Erythroblast (primary cell): ENCODE data around the gene FBXO11.

ENCODE experiments used
- GATA1 ChIP-seq: IDR thresholded peaks from 2 replicates; pipeline ENCODE4 v1.6.1; 2011; ENCODE audit warnings: low read depth, mild to moderate bottlenecking, control low read depth, low read length, moderate library complexity
- POLR2A ChIP-seq: IDR thresholded peaks from 2 replicates; pipeline ENCODE4 v1.6.1; 2011; ENCODE audit warnings: mild to moderate bottlenecking, low read length

DNA sequence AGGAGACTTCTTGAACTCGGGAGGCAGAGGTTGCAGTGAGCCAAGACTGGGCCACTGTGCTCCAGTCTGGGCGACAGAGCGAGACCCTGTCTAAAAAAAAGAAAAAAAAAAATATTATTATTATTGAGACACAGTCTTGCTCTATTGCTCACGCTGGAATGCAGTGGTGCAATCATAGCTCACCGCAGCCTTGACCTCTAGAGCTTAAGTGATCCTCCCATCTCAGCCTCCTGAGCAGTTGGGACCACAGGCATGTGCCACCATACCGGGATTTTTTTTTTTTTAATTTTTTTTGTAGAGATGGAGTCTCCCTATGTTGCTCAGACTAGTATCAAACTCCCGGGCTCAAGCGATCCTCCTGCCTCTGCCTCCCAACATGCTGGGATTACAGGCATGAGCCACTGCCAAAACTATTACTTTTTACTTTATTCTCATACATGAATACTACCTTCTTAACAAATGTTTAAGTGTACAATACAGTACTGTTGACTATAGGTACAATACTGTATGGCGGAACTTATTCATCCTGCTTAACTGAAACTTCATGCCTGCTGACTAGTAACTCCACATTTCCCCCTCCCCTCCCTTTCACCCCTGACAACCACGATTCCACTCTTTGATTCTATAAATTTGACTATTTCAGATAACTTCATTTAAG lies 15.5 kb downstream of the FBXO11 start:
- TF ChIP-seq POLR2A: no peak
- no peak for TF ChIP-seq GATA1
